GM15510 (cell line): ENCODE data around the gene KRT1.

ENCODE experiments used
- POLR2A ChIP-seq: IDR thresholded peaks from 3 replicates; pipeline ENCODE4 v1.6.1; 2011; ENCODE audit warnings: borderline replicate concordance; ENCODE audit not compliant: insufficient read length; ENCODE audit errors: extremely low read depth

Gene KRT1

GRCh38 chr12:52703878-52704277 lies 23.7 kb upstream of the KRT1 start:
- TF ChIP-seq POLR2A = no peak

GRCh38 chr12:52703424-52703823 lies 23.2 kb upstream of the KRT1 start, which contains the start of gene KRT77:
Gene KRT77, minus strand, starts transcription at chr12:52703524. Its CDS starts 90 bp downstream, at chr12:52703434.
- no peak for TF ChIP-seq POLR2A

- no peak for TF ChIP-seq POLR2A
These were observed 22.1 kb upstream of the KRT1 start for GRCh38 chr12:52702338-52702737.

- no peak for TF ChIP-seq POLR2A
These were observed 21.1 kb upstream of the KRT1 start for GRCh38 chr12:52701281-52701680.

- no peak for TF ChIP-seq POLR2A
These were observed 19.8 kb upstream of the KRT1 start for GRCh38 chr12:52699960-52700359.

- TF ChIP-seq POLR2A = no peak
These were observed 19.2 kb upstream of the KRT1 start for GRCh38 chr12:52699373-52699772.

GRCh38 chr12:52698651-52699340 lies 18.6 kb upstream of the KRT1 start:
- no peak for TF ChIP-seq POLR2A

GRCh38 chr12:52697058-52697582 lies 16.9 kb upstream of the KRT1 start:
- no peak for TF ChIP-seq POLR2A

- no peak for TF ChIP-seq POLR2A
These were observed 16.4 kb upstream of the KRT1 start for GRCh38 chr12:52696588-52696987.

GRCh38 chr12:52695039-52695438 lies 14.8 kb upstream of the KRT1 start:
- TF ChIP-seq POLR2A = no peak

GRCh38 chr12:52694151-52694550 lies 13.9 kb upstream of the KRT1 start:
- no peak for TF ChIP-seq POLR2A

- TF ChIP-seq POLR2A = no peak
These were observed 13.1 kb upstream of the KRT1 start for GRCh38 chr12:52693261-52693660.

- TF ChIP-seq POLR2A = no peak
These were observed 12.0 kb upstream of the KRT1 start for GRCh38 chr12:52692254-52692653.

- no peak for TF ChIP-seq POLR2A
These were observed 11.6 kb upstream of the KRT1 start for GRCh38 chr12:52691841-52692150.

GRCh38 chr12:52691076-52691840 lies 11.1 kb upstream of the KRT1 start:
- no peak for TF ChIP-seq POLR2A
